Coronary artery (tissue), 2 donors: ENCODE results near the gene GRP.

Experiments used
- DNase-seq: peaks from one replicate; pipeline ENCODE4 v3.0.0-alpha.2; 2017; ENCODE audit warnings: low spot score
- H3K27ac ChIP-seq, 2 donors: fragments of 200-600 bp; sonication (generic); one replicate each; pipeline ENCODE4 v1.5.1; 2016 to 2019
- H3K4me3 ChIP-seq: fragments of 200-600 bp; sonication (generic); 2 replicates; pipeline ENCODE4 v1.5.1; 2016; ENCODE audit warnings: mild to moderate bottlenecking, moderate library complexity
- TF ChIP-seq, protein P1 (sequence below): fragments of 200-600 bp; sonication (generic); IDR thresholded peaks from one replicate; pipeline ENCODE4 v1.5.1; 2019; ENCODE audit warnings: antibody characterized with exemption

The GRP gene

DNA sequence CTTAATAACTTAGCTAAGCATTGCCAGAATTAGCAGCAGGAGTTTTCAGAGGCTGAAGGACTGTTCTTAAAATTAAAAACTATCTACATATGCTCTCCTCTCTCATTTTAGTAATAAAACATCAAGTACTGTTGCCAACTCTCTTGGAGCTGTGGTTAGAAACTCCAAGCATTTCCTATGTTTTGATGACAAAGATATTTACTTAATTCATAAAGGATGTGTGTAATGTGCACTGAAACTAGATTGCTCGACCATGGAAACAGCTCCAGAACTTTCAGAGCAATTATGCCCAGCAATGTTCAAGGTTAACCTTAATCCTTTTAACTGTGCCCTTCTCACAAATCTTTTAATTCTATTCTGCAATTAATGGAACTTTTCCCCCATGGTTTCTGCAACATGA is 8.4 kb downstream of the GRP start:
- H3K4me3 ChIP-seq = no peak overlapping the region
- no peak overlapping the region for H3K27ac ChIP-seq
- TF ChIP-seq, protein P1, sequence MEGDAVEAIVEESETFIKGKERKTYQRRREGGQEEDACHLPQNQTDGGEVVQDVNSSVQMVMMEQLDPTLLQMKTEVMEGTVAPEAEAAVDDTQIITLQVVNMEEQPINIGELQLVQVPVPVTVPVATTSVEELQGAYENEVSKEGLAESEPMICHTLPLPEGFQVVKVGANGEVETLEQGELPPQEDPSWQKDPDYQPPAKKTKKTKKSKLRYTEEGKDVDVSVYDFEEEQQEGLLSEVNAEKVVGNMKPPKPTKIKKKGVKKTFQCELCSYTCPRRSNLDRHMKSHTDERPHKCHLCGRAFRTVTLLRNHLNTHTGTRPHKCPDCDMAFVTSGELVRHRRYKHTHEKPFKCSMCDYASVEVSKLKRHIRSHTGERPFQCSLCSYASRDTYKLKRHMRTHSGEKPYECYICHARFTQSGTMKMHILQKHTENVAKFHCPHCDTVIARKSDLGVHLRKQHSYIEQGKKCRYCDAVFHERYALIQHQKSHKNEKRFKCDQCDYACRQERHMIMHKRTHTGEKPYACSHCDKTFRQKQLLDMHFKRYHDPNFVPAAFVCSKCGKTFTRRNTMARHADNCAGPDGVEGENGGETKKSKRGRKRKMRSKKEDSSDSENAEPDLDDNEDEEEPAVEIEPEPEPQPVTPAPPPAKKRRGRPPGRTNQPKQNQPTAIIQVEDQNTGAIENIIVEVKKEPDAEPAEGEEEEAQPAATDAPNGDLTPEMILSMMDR = no peak
- DNase-seq = no peak

GRCh38 chr18:59229191-59229590 is 9.2 kb downstream of the GRP start:
- Histone ChIP-seq H3K4me3 (no peak overlapping the region), H3K27ac (no peak overlapping the region)
- TF ChIP-seq, protein P1 = no peak
- no peak for DNase-seq

DNA sequence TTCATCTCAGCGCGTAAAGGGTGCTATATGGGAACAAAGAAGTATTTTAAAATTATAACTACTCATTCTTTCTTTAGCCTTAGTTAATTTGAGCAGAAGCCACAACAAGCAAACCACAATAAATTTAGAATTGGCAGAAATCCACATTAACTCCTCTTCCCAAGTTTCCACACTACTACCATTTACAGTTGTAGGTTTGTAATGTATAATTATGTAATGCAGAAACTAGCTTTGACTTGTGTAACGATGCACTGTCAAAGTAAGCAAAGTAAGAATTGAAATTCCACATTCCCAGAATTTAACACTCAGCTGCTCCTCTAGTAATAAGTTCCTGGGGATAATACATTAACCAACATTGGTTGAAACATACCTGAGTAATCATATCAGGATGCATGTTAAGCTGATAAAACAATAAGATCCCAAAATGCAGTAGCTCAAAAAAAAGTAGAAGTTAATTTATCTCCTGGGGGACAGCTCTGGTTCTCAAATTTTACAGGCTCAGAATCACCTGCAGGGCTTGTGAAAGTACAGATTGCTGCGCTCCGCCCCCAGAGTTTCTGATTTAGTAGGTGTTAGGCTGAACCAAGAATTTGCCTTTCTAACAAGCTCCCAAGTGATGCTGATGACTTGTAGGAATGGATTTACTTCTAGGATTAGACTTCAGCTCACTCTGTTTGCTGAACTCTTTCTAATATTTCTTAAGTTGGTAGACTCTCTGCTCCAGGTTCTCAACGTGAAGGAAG is 9.9 kb downstream of the GRP start:
- Histone ChIP-seq H3K4me3 (no peak overlapping the region), H3K27ac (no peak overlapping the region)
- TF ChIP-seq, protein P1 = no peak
- DNase-seq = no peak

GRCh38 chr18:59231114-59231513 is 11.2 kb downstream of the GRP start:
- no peak overlapping the region for H3K27ac ChIP-seq
- DNase-seq = no peak
- TF ChIP-seq, protein P1 = no peak
- no peak overlapping the region for H3K4me3 ChIP-seq

- no peak overlapping the region for H3K27ac ChIP-seq
- TF ChIP-seq, protein P1 = no peak
Measured at GRCh38 chr18:59231877-59232276, 11.9 kb downstream of the GRP start.

GRCh38 chr18:59232309-59233016 is 12.5 kb downstream of the GRP start:
- TF ChIP-seq, protein P1 = no peak
- Histone ChIP-seq H3K4me3 (no peak overlapping the region), H3K27ac (no peak overlapping the region)
- DNase-seq = no peak

More at GRCh38 chr18:59231877-59232276, 11.9 kb downstream of the GRP start:
- DNase-seq = no peak
- H3K4me3 ChIP-seq = no peak overlapping the region

GRCh38 chr18:59233017-59233410 is 13.1 kb downstream of the GRP start:
- TF ChIP-seq, protein P1 = no peak
- Histone ChIP-seq H3K4me3 (no peak overlapping the region), H3K27ac (no peak overlapping the region)
- DNase-seq = no peak
